ENCODE data around the gene ATAT1. TPM values are rescaled to one million over a fixed set of nuclear protein-coding genes. Genes with fewer than 3 reads are reported as not detected.

Gene ATAT1
- polyA plus RNA-seq, 3 donors: 0.51 to 10.4 (median 0.68) TPM

DNA sequence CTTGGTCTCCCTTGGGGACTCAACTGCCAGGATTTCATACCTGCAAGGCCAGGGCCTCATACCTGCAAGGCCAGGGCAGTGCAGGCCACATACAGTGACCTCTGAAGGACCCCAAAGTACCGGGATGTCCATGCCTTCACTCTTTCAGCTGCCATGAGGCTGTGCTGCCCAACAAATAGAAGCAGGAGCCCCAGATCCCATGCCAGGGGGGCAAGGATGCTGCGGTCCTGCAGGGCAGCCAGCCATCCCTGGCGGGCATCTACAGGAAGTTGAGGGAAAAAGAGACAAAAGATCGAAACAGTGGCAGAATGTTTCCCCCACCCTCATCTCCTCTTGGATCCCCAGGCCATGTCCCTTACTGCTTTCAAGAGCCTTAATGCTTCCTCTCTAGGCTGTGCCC lies 63.3 kb downstream of the ATAT1 start:
- H3K4me1 Mint-ChIP-seq: peaks cover 46% of the 10 kb centered on the region
- peak overlapping the region; percentile 70 to 100 (median 95) for H3K4me3 ChIP-seq (replicated peaks in 1 of 3; ENCODE audit: low read depth in 2 of 3, low read length in 3 of 3)
- H3K4me3 Mint-ChIP-seq: peak overlapping the region; percentile 97 to 99
- no peaks in the 10 kb centered on the region for H3K27me3 ChIP-seq (ENCODE audit: control insufficient read depth in 2 of 2, insufficient read depth in 2 of 2, low read length in 2 of 2)
- peak overlapping the region; percentile 100 for H3K4me2 ChIP-seq (replicated peaks; ENCODE audit: extremely low read depth, low read length, poor library complexity, severe bottlenecking)
- intact Hi-C loops (cut with micrococcal nuclease): no loop called here
- peaks cover 9 to 10% of the 10 kb centered on the region in 2 donors for H3K36me3 Mint-ChIP-seq
- H4K20me1 ChIP-seq (ENCODE audit: insufficient read depth, low read length): peaks cover 14% of the 10 kb centered on the region
- H3K79me2 ChIP-seq (ENCODE audit: insufficient read depth, low read length): peaks cover 54% of the 10 kb centered on the region
- H3K9me3 Mint-ChIP-seq: no peaks in the 10 kb centered on the region
- 61% methylated on average over 2 of the region's 4 CpGs for WGBS (ENCODE audit: insufficient coverage)
- no peaks in the 10 kb centered on the region for H3K9me3 ChIP-seq (replicated peaks in 1 of 2; ENCODE audit: control insufficient read depth in 1 of 2, insufficient read depth in 1 of 2, low read length in 2 of 2)
- H3K36me3 ChIP-seq (replicated peaks in 1 of 2; ENCODE audit: control insufficient read depth in 1 of 2, insufficient read depth in 2 of 2, low read length in 2 of 2): no peaks in the 10 kb centered on the region
- H3K4me1 ChIP-seq (ENCODE audit: control insufficient read depth in 1 of 2, insufficient read depth in 2 of 2, low read length in 2 of 2): peaks cover 42 to 49% of the 10 kb centered on the region in 2 donors
- H3K27me3 Mint-ChIP-seq (ENCODE audit: low read depth in 3 of 3): peaks cover 0 to 4% (median 0%) of the 10 kb centered on the region in 3 donors
- peak overlapping the region; percentile 51 to 99 for H3K27ac ChIP-seq (ENCODE audit: low read depth in 1 of 2, low read length in 2 of 2)
- H3K27ac Mint-ChIP-seq: peak overlapping the region; percentile 93 to 99 (median 98)
- H2AFZ ChIP-seq (ENCODE audit: insufficient read depth, low read depth, low read length, poor library complexity, severe bottlenecking): peak overlapping the region; percentile 89
- TF ChIP-seq, protein P1, sequence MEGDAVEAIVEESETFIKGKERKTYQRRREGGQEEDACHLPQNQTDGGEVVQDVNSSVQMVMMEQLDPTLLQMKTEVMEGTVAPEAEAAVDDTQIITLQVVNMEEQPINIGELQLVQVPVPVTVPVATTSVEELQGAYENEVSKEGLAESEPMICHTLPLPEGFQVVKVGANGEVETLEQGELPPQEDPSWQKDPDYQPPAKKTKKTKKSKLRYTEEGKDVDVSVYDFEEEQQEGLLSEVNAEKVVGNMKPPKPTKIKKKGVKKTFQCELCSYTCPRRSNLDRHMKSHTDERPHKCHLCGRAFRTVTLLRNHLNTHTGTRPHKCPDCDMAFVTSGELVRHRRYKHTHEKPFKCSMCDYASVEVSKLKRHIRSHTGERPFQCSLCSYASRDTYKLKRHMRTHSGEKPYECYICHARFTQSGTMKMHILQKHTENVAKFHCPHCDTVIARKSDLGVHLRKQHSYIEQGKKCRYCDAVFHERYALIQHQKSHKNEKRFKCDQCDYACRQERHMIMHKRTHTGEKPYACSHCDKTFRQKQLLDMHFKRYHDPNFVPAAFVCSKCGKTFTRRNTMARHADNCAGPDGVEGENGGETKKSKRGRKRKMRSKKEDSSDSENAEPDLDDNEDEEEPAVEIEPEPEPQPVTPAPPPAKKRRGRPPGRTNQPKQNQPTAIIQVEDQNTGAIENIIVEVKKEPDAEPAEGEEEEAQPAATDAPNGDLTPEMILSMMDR (IDR thresholded peaks at IDR 0.05): no peak
- peak overlapping the region; percentile 66 for H3K9ac ChIP-seq (ENCODE audit: insufficient read depth, low read length, poor library complexity, severe bottlenecking)
- DNase-seq: no peak

DNA sequence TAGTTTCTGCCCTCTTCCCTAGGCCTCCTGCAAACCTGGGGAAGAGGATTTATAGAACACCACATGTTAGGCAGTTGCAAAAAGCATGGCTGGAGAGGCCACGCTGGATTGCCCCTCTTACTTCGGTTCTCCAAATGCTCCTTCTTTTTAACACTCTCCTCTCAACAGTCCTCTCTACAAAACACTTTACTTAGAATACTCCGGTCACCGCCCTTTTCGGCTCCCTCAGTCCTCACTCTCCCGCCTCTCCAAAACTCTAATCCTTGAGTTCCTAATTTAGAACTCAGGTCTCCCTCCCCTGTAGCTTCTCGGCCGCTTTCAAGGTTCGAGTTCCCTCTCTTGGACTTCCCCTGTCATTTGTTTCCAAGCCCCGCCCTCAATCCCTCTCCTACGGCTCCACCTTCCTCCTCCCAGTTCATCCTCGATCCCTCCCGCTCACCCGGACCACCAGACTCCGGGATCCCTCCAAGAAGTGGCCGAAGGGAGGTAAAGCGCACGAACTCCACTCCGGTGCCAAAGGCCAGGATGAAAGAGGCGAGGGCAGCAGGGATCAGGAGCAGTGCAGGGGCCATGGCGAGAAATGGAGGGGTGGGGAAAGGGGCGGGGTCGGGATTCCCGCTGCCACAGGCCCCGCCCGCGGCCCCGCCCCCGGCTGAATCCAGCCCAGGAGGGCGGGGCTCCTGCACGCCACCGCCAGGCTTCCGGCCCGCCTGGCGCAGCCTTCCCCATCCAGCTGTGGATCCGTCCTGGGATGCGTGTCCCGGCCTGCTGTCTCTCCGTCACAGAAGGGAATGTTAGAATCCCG lies 63.9 kb downstream of the ATAT1 start, which contains the start of gene NRM:
Gene NRM (minus strand): TSS at position 582 of the 805 bp plus-strand sequence. CDS start 10 bp downstream, at position 572.
- DNase-seq: peak; percentile 75 to 77 (median 77)
- H3K4me3 ChIP-seq (replicated peaks in 1 of 3; ENCODE audit: low read depth in 2 of 3, low read length in 3 of 3): peak within 1 kb of the TSS; percentile 70 to 100 (median 95)
- peaks cover 38 to 43% of the 10 kb centered on the region in 2 donors for H3K4me1 ChIP-seq (ENCODE audit: control insufficient read depth in 1 of 2, insufficient read depth in 2 of 2, low read length in 2 of 2)
- H3K9me3 ChIP-seq (replicated peaks in 1 of 2; ENCODE audit: control insufficient read depth in 1 of 2, insufficient read depth in 1 of 2, low read length in 2 of 2): no peaks in the 10 kb centered on the region
- H3K36me3 Mint-ChIP-seq: peaks cover 4 to 6% of the 10 kb centered on the region in 2 donors
- H3K27me3 ChIP-seq (ENCODE audit: control insufficient read depth in 2 of 2, insufficient read depth in 2 of 2, low read length in 2 of 2): no peaks in the 10 kb centered on the region
- no peaks in the 10 kb centered on the region for H3K9me3 Mint-ChIP-seq
- H3K4me3 Mint-ChIP-seq: peak within 1 kb of the TSS; percentile 97 to 99
- peaks cover 48% of the 10 kb centered on the region for H3K79me2 ChIP-seq (ENCODE audit: insufficient read depth, low read length)
- H3K36me3 ChIP-seq (replicated peaks in 1 of 2; ENCODE audit: control insufficient read depth in 1 of 2, insufficient read depth in 2 of 2, low read length in 2 of 2): no peaks in the 10 kb centered on the region
- peak within 1 kb of the TSS; percentile 66 for H3K9ac ChIP-seq (ENCODE audit: insufficient read depth, low read length, poor library complexity, severe bottlenecking)
- WGBS (ENCODE audit: insufficient coverage): 0% methylated on average over 34 of the region's 40 CpGs
- TF ChIP-seq, protein P1 (IDR thresholded peaks at IDR 0.05): no peak
- H3K4me1 Mint-ChIP-seq: peaks cover 43% of the 10 kb centered on the region
- H4K20me1 ChIP-seq (ENCODE audit: insufficient read depth, low read length): peaks cover 8% of the 10 kb centered on the region
- peaks cover 0 to 4% (median 0%) of the 10 kb centered on the region in 3 donors for H3K27me3 Mint-ChIP-seq (ENCODE audit: low read depth in 3 of 3)
- intact Hi-C loops (cut with micrococcal nuclease): no loop called here
- peak within 1 kb of the TSS; percentile 51 to 99 for H3K27ac ChIP-seq (ENCODE audit: low read depth in 1 of 2, low read length in 2 of 2)
- H3K27ac Mint-ChIP-seq: peak within 1 kb of the TSS; percentile 93 to 99 (median 98)
- peak within 1 kb of the TSS; percentile 89 for H2AFZ ChIP-seq (ENCODE audit: insufficient read depth, low read depth, low read length, poor library complexity, severe bottlenecking)
- H3K4me2 ChIP-seq (replicated peaks; ENCODE audit: extremely low read depth, low read length, poor library complexity, severe bottlenecking): peak within 1 kb of the TSS; percentile 100
